OCI-LY7 (cell line): ENCODE results near the gene TMLHE. TPM values are rescaled to one million over a fixed set of nuclear protein-coding genes. Genes with fewer than 3 reads are reported as not detected.
"Not testable (repeated sequence)": the region's sequence is repeated elsewhere in the genome, so short reads cannot be mapped to it uniquely, and the experiment has no call there.

ENCODE experiments used
- BruUV-seq: library from RNA; stranded (reverse); fragments of 400-500 nt; replicated peaks from 2 replicates; lab custom pipeline; 2021; lab: Mats Ljungman, UMichigan
- CTCF ChIA-PET: fragments of 300-600 bp; sonication (Branson Sonifier 250); formaldehyde crosslinking; loops from one replicate; lab custom pipeline; 2022; ENCODE audit warnings: antibody characterized with exemption; ENCODE audit not compliant: unreplicated experiment; lab: Charles Lee
- POLR2A ChIA-PET: fragments of 300-600 bp; sonication (Branson Sonifier 250); formaldehyde crosslinking; loops from one replicate; lab custom pipeline; 2022; ENCODE audit warnings: antibody characterized with exemption; lab: Charles Lee
- DNase-seq: peaks from one replicate; pipeline ENCODE4 v3.0.0-alpha.2; 2015; ENCODE audit warnings: low spot score
- H2AFZ ChIP-seq: fragments of 200-600 bp; sonication (generic), shearing (Covaris generic); 2 replicates; pipeline ENCODE4 v1.6.1; 2014; ENCODE audit warnings: mild to moderate bottlenecking, antibody characterized with exemption, low read length, moderate library complexity
- H3K27ac ChIP-seq: fragments of 200-600 bp; sonication (generic); 2 replicates; pipeline ENCODE4 v1.5.1; 2014; ENCODE audit warnings: mixed run types, low read depth, mild to moderate bottlenecking, moderate library complexity, low read length, inconsistent platforms; ENCODE audit not compliant: poor library complexity, severe bottlenecking
- H3K36me3 ChIP-seq: fragments of 200-600 bp; sonication (generic); 2 replicates; pipeline ENCODE4 v1.6.1; 2014; ENCODE audit warnings: mild to moderate bottlenecking, antibody characterized with exemption, low read length, moderate library complexity, mixed read lengths; ENCODE audit not compliant: insufficient read depth
- H3K4me1 ChIP-seq: fragments of 200-600 bp; sonication (generic); 2 replicates; pipeline ENCODE4 v1.5.1; 2014; ENCODE audit warnings: mild to moderate bottlenecking, low read length; ENCODE audit not compliant: insufficient read depth, poor library complexity, severe bottlenecking
- H3K4me2 ChIP-seq: fragments of 200-600 bp; sonication (generic); 2 replicates; pipeline ENCODE4 v1.6.1; 2014; ENCODE audit warnings: mild to moderate bottlenecking, low read length
- H3K4me3 ChIP-seq: fragments of 200-600 bp; sonication (generic); 2 replicates; pipeline ENCODE4 v1.5.1; 2014; ENCODE audit warnings: mild to moderate bottlenecking, low read depth, low read length; ENCODE audit not compliant: poor library complexity, severe bottlenecking
- H3K79me2 ChIP-seq: fragments of 200-600 bp; sonication (generic); 2 replicates; pipeline ENCODE4 v1.6.1; 2016; ENCODE audit warnings: low read depth, mild to moderate bottlenecking, low read length, moderate library complexity, mixed read lengths; ENCODE audit not compliant: insufficient read depth
- H3K9me2 ChIP-seq: fragments of 200-600 bp; sonication (generic); 2 replicates; pipeline ENCODE4 v1.6.1; 2016; ENCODE audit warnings: mild to moderate bottlenecking, low read length, mixed read lengths; ENCODE audit not compliant: insufficient read depth
- H3K9me3 ChIP-seq: fragments of 200-600 bp; sonication (generic); 2 replicates; pipeline ENCODE4 v1.6.1; 2014; ENCODE audit warnings: mild to moderate bottlenecking, mixed run types, low read length, mixed read lengths
- H4K20me1 ChIP-seq: fragments of 200-600 bp; sonication (generic); 2 replicates; pipeline ENCODE4 v1.6.1; 2014; ENCODE audit warnings: mild to moderate bottlenecking, antibody characterized with exemption, low read length, moderate library complexity, mixed read lengths; ENCODE audit not compliant: insufficient read depth
- CTCF ChIP-seq: fragments of 200-600 bp; sonication (generic); conservative IDR thresholded peaks from 2 replicates; pipeline ENCODE4 v1.5.1; 2014; ENCODE audit warnings: mild to moderate bottlenecking, antibody characterized with exemption, low read length, moderate library complexity, mixed read lengths
- EZH2phosphoT487 ChIP-seq: fragments of 200-600 bp; sonication (generic); IDR thresholded peaks from 2 replicates; pipeline ENCODE4 v1.6.1; 2018; ENCODE audit warnings: low read depth, borderline replicate concordance, mild to moderate bottlenecking, mixed run types, antibody characterized with exemption, low read length, moderate library complexity, mixed read lengths
- intact Hi-C: fragments of 100-400 bp; cut with micrococcal nuclease; formaldehyde crosslinking; loops from one replicate; pipeline ENCODE4 v1.10.0; 2022; ENCODE audit not compliant: unreplicated experiment
- total RNA-seq, 2 experiments: library from RNA; depleted of rRNA in 1 of 2; stranded (reverse); fragments of >200 nt in 1 of 2; shearing (Covaris generic) in 1 of 2; gene quantifications; 2 replicates each; pipeline ENCODE4 v1.2.3, GENCODE V29; 2014 to 2022

Gene TMLHE
- total RNA-seq, 2 experiments from 2014 or later = 3.0 to 4.2 TPM

GRCh38 chrX:155637714-155638113, 25.0 kb upstream of the TMLHE start:
- no peaks in the 10 kb centered on the region for H4K20me1 ChIP-seq
- H3K27ac ChIP-seq = no peak overlapping the region
- BruUV-seq = no TSS peak
- H3K4me1 ChIP-seq = no peaks in the 10 kb centered on the region
- H3K9me2 ChIP-seq = no peaks in the 10 kb centered on the region
- TF ChIP-seq EZH2phosphoT487 (no peak), CTCF (no peak)
- no peaks in the 10 kb centered on the region for H3K79me2 ChIP-seq
- H3K9me3 ChIP-seq = no peaks in the 10 kb centered on the region
- ChIA-PET POLR2A (interaction anchor here (0.6 kb wide), 1 partner anchor 20 kb away, joined by 3 read pairs; no protein-coding TSS in a partner anchor), CTCF (no interaction called here)
- no peak overlapping the region for H2AFZ ChIP-seq
- DNase-seq = no peak
- intact Hi-C loops = no loop called here
- H3K36me3 ChIP-seq = no peaks in the 10 kb centered on the region
- no peak overlapping the region for H3K4me3 ChIP-seq
- H3K4me2 ChIP-seq = no peak overlapping the region

- DNase-seq, H3K79me2 ChIP-seq, H3K4me1 ChIP-seq, H3K4me2 ChIP-seq, H3K4me3 ChIP-seq, H3K36me3 ChIP-seq, H4K20me1 ChIP-seq, H3K9me2 ChIP-seq, CTCF ChIA-PET, H3K27ac ChIP-seq, POLR2A ChIA-PET, intact Hi-C loops, BruUV-seq, H3K9me3 ChIP-seq, H2AFZ ChIP-seq: not testable (repeated sequence)
These were observed 22.3 kb upstream of the TMLHE start for GRCh38 chrX:155635019-155635418.

- no peak overlapping the region for H2AFZ ChIP-seq
- no TSS peak for BruUV-seq
- no peak overlapping the region for H3K4me3 ChIP-seq
- ChIA-PET CTCF (no interaction called here), POLR2A (no interaction called here)
- no peaks in the 10 kb centered on the region for H3K4me1 ChIP-seq
- no peaks in the 10 kb centered on the region for H3K9me3 ChIP-seq
- no peaks in the 10 kb centered on the region for H4K20me1 ChIP-seq
- no peaks in the 10 kb centered on the region for H3K79me2 ChIP-seq
- H3K9me2 ChIP-seq = no peaks in the 10 kb centered on the region
- no peak overlapping the region for H3K27ac ChIP-seq
- TF ChIP-seq CTCF (no peak), EZH2phosphoT487 (no peak)
- H3K36me3 ChIP-seq = no peaks in the 10 kb centered on the region
- intact Hi-C loops = no loop called here
- 0 out of 2 replicates have a peak overlapping the region, but pooled peaks have one; percentile 5 for H3K4me2 ChIP-seq
- no peak for DNase-seq
These were observed 19.8 kb upstream of the TMLHE start for GRCh38 chrX:155632431-155633100.

GRCh38 chrX:155620110-155620509, 7.4 kb upstream of the TMLHE start:
- H3K9me3 ChIP-seq, DNase-seq, CTCF ChIA-PET, H4K20me1 ChIP-seq, H3K9me2 ChIP-seq, H3K4me1 ChIP-seq, H3K4me2 ChIP-seq, H3K36me3 ChIP-seq, BruUV-seq, H3K27ac ChIP-seq, H2AFZ ChIP-seq, H3K79me2 ChIP-seq, intact Hi-C loops, H3K4me3 ChIP-seq: not testable (repeated sequence)
- POLR2A ChIA-PET = interaction anchor here (0.7 kb wide), 1 partner anchor 379 kb away, joined by 3 read pairs; no protein-coding TSS in a partner anchor
